GM21526 (cell line): ENCODE results near the gene ALG11.

ENCODE experiments used
- ATAC-seq: cut with Tn5 transposase; IDR thresholded peaks from one replicate; pipeline ENCODE4 v1.9.1; 2021; ENCODE audit warnings: moderate library complexity; ENCODE audit not compliant: unreplicated experiment, low FRiP score

ALG11 gene

GRCh38 chr13:51997186-51997585, 15.0 kb upstream of the ALG11 start:
- no peak for ATAC-seq

GRCh38 chr13:51997641-51998330, 14.4 kb upstream of the ALG11 start:
- no peak for ATAC-seq

- no peak for ATAC-seq
Measured at GRCh38 chr13:51998723-51999509, 13.3 kb upstream of the ALG11 start.

- ATAC-seq = no peak
Measured at GRCh38 chr13:51999510-51999911, 12.7 kb upstream of the ALG11 start.

- no peak for ATAC-seq
Measured at GRCh38 chr13:51999921-52000320, 12.3 kb upstream of the ALG11 start.

- ATAC-seq = peak; percentile 87
Measured at GRCh38 chr13:52001120-52001731, 11.0 kb upstream of the ALG11 start.

- ATAC-seq = no peak
Measured at GRCh38 chr13:52002361-52002760, 9.8 kb upstream of the ALG11 start.

- no peak for ATAC-seq
Measured at GRCh38 chr13:52003541-52003940, 8.7 kb upstream of the ALG11 start.

- ATAC-seq = no peak
Measured at GRCh38 chr13:52004511-52005170, 7.6 kb upstream of the ALG11 start.

GRCh38 chr13:52005841-52006522, 6.2 kb upstream of the ALG11 start:
- no peak for ATAC-seq

GRCh38 chr13:52006523-52007245, 5.5 kb upstream of the ALG11 start:
- ATAC-seq = no peak

GRCh38 chr13:52009946-52010345, 2.3 kb upstream of the ALG11 start:
- ATAC-seq = no peak

GRCh38 chr13:52010890-52011631, 1.1 kb upstream of the ALG11 start, which contains the start of gene ATP7B:
ATP7B (minus strand) TSS chr13:52011450; CDS start chr13:52011337, 113 bp downstream.
- no peak for ATAC-seq

- ATAC-seq = no peak
Measured at GRCh38 chr13:52012512-52012836, 276 bp downstream of the ALG11 start.

- ATAC-seq = no peak
Measured at GRCh38 chr13:52016296-52016695, 4.1 kb downstream of the ALG11 start.

- ATAC-seq = no peak
Measured at GRCh38 chr13:52020191-52020590, 8.0 kb downstream of the ALG11 start.

- no peak for ATAC-seq
Measured at GRCh38 chr13:52022356-52022755, 10.2 kb downstream of the ALG11 start.

- ATAC-seq = no peak
Measured at GRCh38 chr13:52024481-52024880, 12.3 kb downstream of the ALG11 start, which contains the start of gene UTP14C. UTP14C (plus strand) TSS chr13:52024691; CDS start chr13:52028805, 4,114 bp downstream.
